Naive thymus-derived CD8-positive, alpha-beta T cell (primary cell): ENCODE results near the gene ZDHHC14. TPM values are rescaled to one million over a fixed set of nuclear protein-coding genes. Genes with fewer than 3 reads are reported as not detected.

ENCODE experiments used
- ATAC-seq, 2 donors: fragments of 150-1000 bp; cut with Tn5 transposase in 1 of 2; sonication (Bioruptor Pico), chemical (Tn5 transposase) in 1 of 2; 1 replicate in 1 of 2; 2 replicates in 1 of 2; pipeline ENCODE4 v1.10.0; 2021; ENCODE audit warnings: mild to moderate bottlenecking in 2 of 2, moderate library complexity in 2 of 2
- POLR2A ChIA-PET: fragments of 350-600 bp; sonication (Branson Sonifier 250); formaldehyde crosslinking; loops from one replicate; lab custom pipeline; 2021; ENCODE audit warnings: antibody characterized with exemption; lab: Charles Lee
- DNase-seq, 10 donors: peaks; one replicate each; pipeline versions ENCODE4 v3.0.0 to v3.0.0-alpha.2; 2020 to 2022
- H3K27ac Mint-ChIP-seq, 10 donors: one replicate each; pipeline ENCODE4 v1.8.0; 2020 to 2022; ENCODE audit warnings: mild to moderate bottlenecking in 10 of 10, mixed read lengths in 10 of 10, moderate library complexity in 4 of 10, inconsistent platforms in 1 of 10
- H3K27me3 Mint-ChIP-seq, 5 donors: one replicate each; pipeline ENCODE4 v1.8.0; 2021 to 2022; ENCODE audit warnings: mixed read lengths in 5 of 5
- H3K36me3 Mint-ChIP-seq, 3 donors: one replicate each; pipeline ENCODE4 v1.8.0; 2020 to 2022; ENCODE audit warnings: mixed read lengths in 3 of 3, mild to moderate bottlenecking in 2 of 3, inconsistent platforms in 1 of 3
- H3K4me1 Mint-ChIP-seq, 4 donors: one replicate each; pipeline ENCODE4 v1.8.0; 2021 to 2022; ENCODE audit warnings: mixed read lengths in 4 of 4
- H3K4me3 Mint-ChIP-seq, 10 donors: one replicate each; pipeline ENCODE4 v1.8.0; 2020 to 2022; ENCODE audit warnings: mild to moderate bottlenecking in 10 of 10, mixed read lengths in 10 of 10, moderate library complexity in 6 of 10, inconsistent platforms in 1 of 10
- H3K9me3 Mint-ChIP-seq, 9 donors: one replicate each; pipeline ENCODE4 v1.8.0; 2020 to 2022; ENCODE audit warnings: mixed read lengths in 9 of 9, mild to moderate bottlenecking in 3 of 9, inconsistent platforms in 1 of 9, moderate library complexity in 1 of 9
- polyA plus RNA-seq, 3 donors: library from polyadenylated mRNA; unstranded; fragments of 300-500 nt; fragmentation: Illumina TruSeq; gene quantifications; one replicate each; pipeline ENCODE4 v1.2.3, GENCODE V29; 2021
- total RNA-seq, 8 experiments: library from RNA in 2 of 8; stranded (reverse) in 2 of 8; gene quantifications; one replicate each; pipeline ENCODE4 v1.2.3 and lab custom pipeline; 2021 to 2026

ZDHHC14 gene
- total and polyA plus RNA-seq, 5 experiments from 2014 or later = 0.09 to 1.9 (median 1.4) TPM

- Mint-ChIP-seq H3K36me3 (no peaks in the 10 kb centered on the region), H3K27ac (no peak overlapping the region), H3K9me3 (peaks cover 0 to 5% (median 0%) of the 10 kb centered on the region in 9 donors), H3K27me3 (peaks cover 0 to 4% (median 0%) of the 10 kb centered on the region in 5 donors), H3K4me1 (peaks cover 0 to 4% (median under 1%) of the 10 kb centered on the region in 4 donors), H3K4me3 (no peak overlapping the region)
- POLR2A ChIA-PET = interaction anchor here (0.6 kb wide), 1 partner anchor 14 kb away, joined by 3 read pairs; no protein-coding TSS in a partner anchor
- ATAC-seq (no peak), DNase-seq (no peak)
Measured at GRCh38 chr6:157438611-157439111, 57.7 kb downstream of the ZDHHC14 start.

GRCh38 chr6:157440171-157440570, 59.2 kb downstream of the ZDHHC14 start:
- Mint-ChIP-seq H3K36me3 (no peaks in the 10 kb centered on the region), H3K4me3 (no peak overlapping the region), H3K27me3 (peaks cover 0 to 4% (median 0%) of the 10 kb centered on the region in 5 donors), H3K4me1 (peaks cover 0 to 4% (median under 1%) of the 10 kb centered on the region in 4 donors), H3K27ac (no peak overlapping the region), H3K9me3 (peaks cover 0 to 5% (median 0%) of the 10 kb centered on the region in 9 donors)
- POLR2A ChIA-PET = no interaction called here
- ATAC-seq (no peak), DNase-seq (no peak)

GRCh38 chr6:157442291-157442690, 61.3 kb downstream of the ZDHHC14 start:
- Mint-ChIP-seq H3K4me1 (peaks cover 0 to 2% (median 0%) of the 10 kb centered on the region in 4 donors), H3K27me3 (no peaks in the 10 kb centered on the region), H3K4me3 (no peak overlapping the region), H3K9me3 (peaks cover 0 to 5% (median 0%) of the 10 kb centered on the region in 9 donors), H3K36me3 (no peaks in the 10 kb centered on the region), H3K27ac (no peak overlapping the region)
- POLR2A ChIA-PET = no interaction called here
- ATAC-seq = no peak
- DNase-seq = no peak

- H3K27ac Mint-ChIP-seq = no peak overlapping the region
- no peak overlapping the region for H3K4me3 Mint-ChIP-seq
- peaks cover 0 to 2% (median 0%) of the 10 kb centered on the region in 4 donors for H3K4me1 Mint-ChIP-seq
- POLR2A ChIA-PET = no interaction called here
- no peaks in the 10 kb centered on the region for H3K36me3 Mint-ChIP-seq
- DNase-seq (no peak), ATAC-seq (no peak)
- H3K9me3 Mint-ChIP-seq = peaks cover 0 to 5% (median 0%) of the 10 kb centered on the region in 9 donors
- H3K27me3 Mint-ChIP-seq = no peaks in the 10 kb centered on the region
Measured at GRCh38 chr6:157443066-157443800, 62.2 kb downstream of the ZDHHC14 start.

- no peaks in the 10 kb centered on the region for H3K36me3 Mint-ChIP-seq
- H3K27me3 Mint-ChIP-seq = no peaks in the 10 kb centered on the region
- no peak overlapping the region for H3K27ac Mint-ChIP-seq
- H3K4me3 Mint-ChIP-seq = no peak overlapping the region
- ATAC-seq = no peak
- POLR2A ChIA-PET = no interaction called here
- peaks cover 0 to 4% (median 0%) of the 10 kb centered on the region in 9 donors for H3K9me3 Mint-ChIP-seq
- DNase-seq = no peak
- H3K4me1 Mint-ChIP-seq = peaks cover 0 to 2% (median 0%) of the 10 kb centered on the region in 4 donors
Measured at GRCh38 chr6:157445277-157446009, 64.5 kb downstream of the ZDHHC14 start.

- no peak for ATAC-seq
- POLR2A ChIA-PET = no interaction called here
- no peaks in the 10 kb centered on the region for H3K27me3 Mint-ChIP-seq
- peaks cover 0 to 2% (median 0%) of the 10 kb centered on the region in 4 donors for H3K4me1 Mint-ChIP-seq
- H3K9me3 Mint-ChIP-seq = peaks cover 0 to 4% (median 0%) of the 10 kb centered on the region in 9 donors
- H3K27ac Mint-ChIP-seq = no peak overlapping the region
- no peaks in the 10 kb centered on the region for H3K36me3 Mint-ChIP-seq
- no peak overlapping the region for H3K4me3 Mint-ChIP-seq
- no peak for DNase-seq
Measured at GRCh38 chr6:157447735-157448134, 66.7 kb downstream of the ZDHHC14 start.

- no peaks in the 10 kb centered on the region for H3K9me3 Mint-ChIP-seq
- POLR2A ChIA-PET = interaction anchor here (0.7 kb wide), 1 partner anchor 87 kb away, joined by 4 read pairs; no protein-coding TSS in a partner anchor
- no peak overlapping the region for H3K4me3 Mint-ChIP-seq
- DNase-seq (no peak), ATAC-seq (no peak)
- no peaks in the 10 kb centered on the region for H3K27me3 Mint-ChIP-seq
- no peak overlapping the region for H3K27ac Mint-ChIP-seq
- H3K4me1 Mint-ChIP-seq = no peaks in the 10 kb centered on the region
- no peaks in the 10 kb centered on the region for H3K36me3 Mint-ChIP-seq
Measured at GRCh38 chr6:157449610-157450009, 68.6 kb downstream of the ZDHHC14 start.

GRCh38 chr6:157450931-157451742, 70.1 kb downstream of the ZDHHC14 start:
- peaks cover under 1 to 7% (median 3%) of the 10 kb centered on the region in 4 donors for H3K4me1 Mint-ChIP-seq
- H3K9me3 Mint-ChIP-seq = no peaks in the 10 kb centered on the region
- no peak for DNase-seq
- H3K4me3 Mint-ChIP-seq = no peak overlapping the region
- no peak for ATAC-seq
- H3K27ac Mint-ChIP-seq = no peak overlapping the region
- no peaks in the 10 kb centered on the region for H3K27me3 Mint-ChIP-seq
- no peaks in the 10 kb centered on the region for H3K36me3 Mint-ChIP-seq
- POLR2A ChIA-PET = interaction anchor here (0.7 kb wide), 1 partner anchor 39 kb away, joined by 3 read pairs; no protein-coding TSS in a partner anchor

GRCh38 chr6:157452096-157452495, 71.1 kb downstream of the ZDHHC14 start:
- Mint-ChIP-seq H3K4me3 (no peak overlapping the region), H3K27me3 (no peaks in the 10 kb centered on the region), H3K27ac (no peak overlapping the region), H3K36me3 (no peaks in the 10 kb centered on the region), H3K9me3 (no peaks in the 10 kb centered on the region), H3K4me1 (peaks cover 4 to 12% (median 9%) of the 10 kb centered on the region in 4 donors)
- ATAC-seq (no peak), DNase-seq (no peak)
- POLR2A ChIA-PET = interaction anchor here (0.7 kb wide), 1 partner anchor 37 kb away, joined by 5 read pairs; no protein-coding TSS in a partner anchor

GRCh38 chr6:157453131-157453530, 72.1 kb downstream of the ZDHHC14 start:
- no peak overlapping the region for H3K27ac Mint-ChIP-seq
- no peak for DNase-seq
- no peak for ATAC-seq
- POLR2A ChIA-PET = interaction anchor here (0.5 to 0.7 kb wide), 2 partner anchors 15 to 624 kb away, joined by 3 read pairs; no protein-coding TSS in a partner anchor
- H3K27me3 Mint-ChIP-seq = peaks cover 0 to under 1% (median 0%) of the 10 kb centered on the region in 5 donors
- peaks cover 4 to 17% (median 10%) of the 10 kb centered on the region in 4 donors for H3K4me1 Mint-ChIP-seq
- no peaks in the 10 kb centered on the region for H3K36me3 Mint-ChIP-seq
- H3K9me3 Mint-ChIP-seq = no peaks in the 10 kb centered on the region
- H3K4me3 Mint-ChIP-seq = no peak overlapping the region

- no peak for ATAC-seq
- Mint-ChIP-seq H3K4me1 (peaks cover 4 to 17% (median 10%) of the 10 kb centered on the region in 4 donors), H3K27ac (peak overlapping the region in 2 of 10 donors; percentile 31 to 46)
Measured at GRCh38 chr6:157453978-157454377, 73.0 kb downstream of the ZDHHC14 start.

More at GRCh38 chr6:157453978-157454377, 73.0 kb downstream of the ZDHHC14 start:
- Mint-ChIP-seq H3K4me3 (no peak overlapping the region), H3K36me3 (no peaks in the 10 kb centered on the region), H3K27me3 (peaks cover 0 to 1% (median 0%) of the 10 kb centered on the region in 5 donors), H3K9me3 (no peaks in the 10 kb centered on the region)
- no peak for DNase-seq
- POLR2A ChIA-PET = interaction anchor here (0.5 to 0.7 kb wide), 2 partner anchors 10 to 623 kb away, joined by 3 read pairs; no protein-coding TSS in a partner anchor
